ENCODE measurements around the gene SPINT1.
A peak's percentile ranks its signal among the peaks of the same experiment; 100 is the strongest.

Gene SPINT1

GRCh38 chr15:40891138-40891537 is 47.3 kb downstream of the SPINT1 start:
- H3K36me3 Mint-ChIP-seq (ENCODE audit: low read depth): peaks cover 7% of the 10 kb centered on the region
- H3K27ac Mint-ChIP-seq: peak overlapping the region in 1 of 3 experiments; percentile 34
- no peak for TF ChIP-seq CTCF (IDR thresholded peaks at IDR 0.05; ENCODE audit: unreplicated experiment in 3 of 3)
- peaks cover 19% of the 10 kb centered on the region for H3K4me1 Mint-ChIP-seq
- H3K9me3 Mint-ChIP-seq: no peaks in the 10 kb centered on the region
- peaks cover 18% of the 10 kb centered on the region for H3K27me3 Mint-ChIP-seq (ENCODE audit: low read depth)
- H3K4me3 Mint-ChIP-seq: no peak overlapping the region

- Mint-ChIP-seq H3K36me3 (ENCODE audit: low read depth) (peaks cover 7% of the 10 kb centered on the region), H3K9me3 (no peaks in the 10 kb centered on the region), H3K4me3 (peak overlapping the region; percentile 68 to 83 (median 78)), H3K27me3 (ENCODE audit: low read depth) (peaks cover 18% of the 10 kb centered on the region), H3K4me1 (peaks cover 19% of the 10 kb centered on the region), H3K27ac (peak overlapping the region in 1 of 3 experiments; percentile 11)
- TF ChIP-seq CTCF (IDR thresholded peaks at IDR 0.05; ENCODE audit: unreplicated experiment in 3 of 3): peak; percentile 73 to 83 (median 75)
Measured at GRCh38 chr15:40891810-40892446, 48.1 kb downstream of the SPINT1 start.

- H3K27ac Mint-ChIP-seq: no peak overlapping the region
Measured at GRCh38 chr15:40892447-40893012, 48.7 kb downstream of the SPINT1 start.

GRCh38 chr15:40893019-40893670 is 49.3 kb downstream of the SPINT1 start:
- Mint-ChIP-seq H3K4me3 (peak overlapping the region; percentile 100), H3K9me3 (no peaks in the 10 kb centered on the region), H3K27me3 (ENCODE audit: low read depth) (peaks cover 18% of the 10 kb centered on the region), H3K4me1 (peaks cover 19% of the 10 kb centered on the region), H3K36me3 (ENCODE audit: low read depth) (peaks cover 16% of the 10 kb centered on the region), H3K27ac (peak overlapping the region in 2 of 3 experiments; percentile 75 to 97)
- no peak for TF ChIP-seq CTCF (IDR thresholded peaks at IDR 0.05; ENCODE audit: unreplicated experiment in 3 of 3)

More at GRCh38 chr15:40892447-40893012, 48.7 kb downstream of the SPINT1 start:
- H3K9me3 Mint-ChIP-seq: no peaks in the 10 kb centered on the region
- peaks cover 18% of the 10 kb centered on the region for H3K27me3 Mint-ChIP-seq (ENCODE audit: low read depth)
- peaks cover 13% of the 10 kb centered on the region for H3K36me3 Mint-ChIP-seq (ENCODE audit: low read depth)
- TF ChIP-seq CTCF (IDR thresholded peaks at IDR 0.05; ENCODE audit: unreplicated experiment in 3 of 3): no peak
- peaks cover 19% of the 10 kb centered on the region for H3K4me1 Mint-ChIP-seq
- H3K4me3 Mint-ChIP-seq: peak overlapping the region; percentile 61 to 83 (median 78)

GRCh38 chr15:40893733-40894680 is 50.2 kb downstream of the SPINT1 start, which contains the start of gene VPS18:
TSS of gene VPS18 (plus strand) at chr15:40894450. CDS start at chr15:40894769, 319 bp downstream.
- Mint-ChIP-seq H3K4me3 (peak within 1 kb of the TSS; percentile 100), H3K9me3 (no peaks in the 10 kb centered on the region), H3K27me3 (ENCODE audit: low read depth) (peaks cover 18% of the 10 kb centered on the region), H3K27ac (peak within 1 kb of the TSS; percentile 75 to 97 (median 96)), H3K36me3 (ENCODE audit: low read depth) (peaks cover 21% of the 10 kb centered on the region), H3K4me1 (peaks cover 19% of the 10 kb centered on the region)
- peak; percentile 92 to 97 (median 96) for TF ChIP-seq CTCF (IDR thresholded peaks at IDR 0.05; ENCODE audit: unreplicated experiment in 3 of 3)

All from nephron (organoid).